Astrocyte (in vitro differentiated cells and primary cell): ENCODE data around the gene NTM.

ENCODE experiments used
- EZH2 ChIP-seq: IDR thresholded peaks from 2 replicates; pipeline ENCODE4 v1.6.1; 2012; ENCODE audit warnings: mild to moderate bottlenecking, low read length, inconsistent platforms; ENCODE audit not compliant: insufficient read depth
- TF ChIP-seq, protein P1 (sequence below): IDR thresholded peaks from 2 replicates; pipeline ENCODE4 v1.5.1; 2011; ENCODE audit warnings: low read depth, mild to moderate bottlenecking, inconsistent platforms, low read length, moderate library complexity; ENCODE audit not compliant: insufficient read depth

GRCh38 chr11:131814108-131814507, 443.7 kb downstream of the NTM start:
- TF ChIP-seq, protein P1, sequence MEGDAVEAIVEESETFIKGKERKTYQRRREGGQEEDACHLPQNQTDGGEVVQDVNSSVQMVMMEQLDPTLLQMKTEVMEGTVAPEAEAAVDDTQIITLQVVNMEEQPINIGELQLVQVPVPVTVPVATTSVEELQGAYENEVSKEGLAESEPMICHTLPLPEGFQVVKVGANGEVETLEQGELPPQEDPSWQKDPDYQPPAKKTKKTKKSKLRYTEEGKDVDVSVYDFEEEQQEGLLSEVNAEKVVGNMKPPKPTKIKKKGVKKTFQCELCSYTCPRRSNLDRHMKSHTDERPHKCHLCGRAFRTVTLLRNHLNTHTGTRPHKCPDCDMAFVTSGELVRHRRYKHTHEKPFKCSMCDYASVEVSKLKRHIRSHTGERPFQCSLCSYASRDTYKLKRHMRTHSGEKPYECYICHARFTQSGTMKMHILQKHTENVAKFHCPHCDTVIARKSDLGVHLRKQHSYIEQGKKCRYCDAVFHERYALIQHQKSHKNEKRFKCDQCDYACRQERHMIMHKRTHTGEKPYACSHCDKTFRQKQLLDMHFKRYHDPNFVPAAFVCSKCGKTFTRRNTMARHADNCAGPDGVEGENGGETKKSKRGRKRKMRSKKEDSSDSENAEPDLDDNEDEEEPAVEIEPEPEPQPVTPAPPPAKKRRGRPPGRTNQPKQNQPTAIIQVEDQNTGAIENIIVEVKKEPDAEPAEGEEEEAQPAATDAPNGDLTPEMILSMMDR, result no peak
- no peak for TF ChIP-seq EZH2
